IPS DF 4.7 (cell line): Measurements from ENCODE around the gene CEP112.
"Not testable (repeated sequence)": the region's sequence is repeated elsewhere in the genome, so short reads cannot be mapped to it uniquely, and the experiment has no call there.

Source experiments
- DNase-seq: peaks from one replicate; pipeline ENCODE4 v3.0.0-alpha.2; 2013; ENCODE audit warnings: low spot score; ENCODE audit errors: extremely low read depth

CEP112 gene

GRCh38 chr17:65841089-65841488, 350.8 kb downstream of the CEP112 start:
- DNase-seq = no peak

GRCh38 chr17:65837232-65837631, 354.7 kb downstream of the CEP112 start:
- not testable (repeated sequence) for DNase-seq

GRCh38 chr17:65833214-65833613, 358.7 kb downstream of the CEP112 start:
- DNase-seq = no peak

GRCh38 chr17:65830356-65830755, 361.6 kb downstream of the CEP112 start:
- no peak for DNase-seq

- DNase-seq = not testable (repeated sequence)
Measured at GRCh38 chr17:65826577-65826976, 365.4 kb downstream of the CEP112 start.

GRCh38 chr17:65824901-65825300, 367.0 kb downstream of the CEP112 start:
- no peak for DNase-seq

GRCh38 chr17:65823713-65824112, 368.2 kb downstream of the CEP112 start:
- no peak for DNase-seq

- no peak for DNase-seq
Measured at GRCh38 chr17:65820811-65821210, 371.1 kb downstream of the CEP112 start.

GRCh38 chr17:65820306-65820705, 371.6 kb downstream of the CEP112 start:
- DNase-seq = no peak

GRCh38 chr17:65819810-65820209, 372.1 kb downstream of the CEP112 start:
- DNase-seq = no peak

- no peak for DNase-seq
Measured at GRCh38 chr17:65817951-65818350, 374.0 kb downstream of the CEP112 start.

- DNase-seq = no peak
Measured at GRCh38 chr17:65814418-65814817, 377.5 kb downstream of the CEP112 start.

- no peak for DNase-seq
Measured at GRCh38 chr17:65813306-65813705, 378.6 kb downstream of the CEP112 start.

- DNase-seq = no peak
Measured at GRCh38 chr17:65811043-65811442, 380.9 kb downstream of the CEP112 start.

GRCh38 chr17:65809366-65809765, 382.6 kb downstream of the CEP112 start:
- DNase-seq = no peak

GRCh38 chr17:65808566-65808965, 383.4 kb downstream of the CEP112 start:
- not testable (repeated sequence) for DNase-seq

GRCh38 chr17:65807361-65807760, 384.6 kb downstream of the CEP112 start:
- no peak for DNase-seq

- no peak for DNase-seq
Measured at GRCh38 chr17:65801513-65801912, 390.4 kb downstream of the CEP112 start.

GRCh38 chr17:65800655-65801054, 391.3 kb downstream of the CEP112 start:
- DNase-seq = no peak

- no peak for DNase-seq
Measured at GRCh38 chr17:65799869-65800268, 392.1 kb downstream of the CEP112 start.

GRCh38 chr17:65799454-65799853, 392.5 kb downstream of the CEP112 start:
- DNase-seq = no peak

- DNase-seq = no peak
Measured at GRCh38 chr17:65797809-65798208, 394.1 kb downstream of the CEP112 start.

- DNase-seq = no peak
Measured at GRCh38 chr17:65797101-65797500, 394.8 kb downstream of the CEP112 start.

- DNase-seq = no peak
Measured at GRCh38 chr17:65794572-65794971, 397.4 kb downstream of the CEP112 start.
